ENCODE measurements around the gene KIF3C.
"Not testable (repeated sequence)": the region's sequence is repeated elsewhere in the genome, so short reads cannot be mapped to it uniquely, and the experiment has no call there.

Gene KIF3C

GRCh38 chr2:25998816-25999383, 16.6 kb upstream of the KIF3C start:
- not testable (repeated sequence) for DNase-seq

GRCh38 chr2:25996844-25997243, 14.5 kb upstream of the KIF3C start:
- no peak for DNase-seq

- DNase-seq: no peak
These were observed 12.2 kb upstream of the KIF3C start for GRCh38 chr2:25994509-25994908.

- no peak for DNase-seq
These were observed 10.8 kb upstream of the KIF3C start for GRCh38 chr2:25993049-25993448.

GRCh38 chr2:25992556-25992955, 10.3 kb upstream of the KIF3C start:
- DNase-seq: no peak

DNA sequence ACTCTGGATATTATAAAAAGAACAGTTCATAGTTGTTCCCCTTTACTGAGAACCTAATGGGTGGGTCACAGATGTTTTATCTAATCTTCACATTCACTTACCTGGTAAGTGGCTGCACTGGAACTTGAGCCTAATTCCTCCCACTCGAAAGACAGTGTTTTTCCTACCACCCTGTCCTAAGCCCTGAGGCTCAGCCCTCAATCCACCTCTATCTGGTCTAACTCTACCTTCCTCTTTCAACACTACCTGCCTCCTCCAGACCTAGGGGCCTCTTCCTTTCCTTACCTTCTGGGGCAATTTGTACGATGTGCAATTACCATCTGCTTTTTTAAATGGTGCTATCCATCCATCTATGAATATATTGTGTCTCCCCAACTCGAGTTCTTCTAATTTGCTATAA, 9.7 kb upstream of the KIF3C start:
- DNase-seq: no peak

- no peak for DNase-seq
These were observed 6.9 kb upstream of the KIF3C start for GRCh38 chr2:25989154-25989553.

- no peak for DNase-seq
These were observed 5.8 kb upstream of the KIF3C start for GRCh38 chr2:25988134-25988533.

GRCh38 chr2:25983735-25984134, 1.4 kb upstream of the KIF3C start:
- DNase-seq: no peak

DNA sequence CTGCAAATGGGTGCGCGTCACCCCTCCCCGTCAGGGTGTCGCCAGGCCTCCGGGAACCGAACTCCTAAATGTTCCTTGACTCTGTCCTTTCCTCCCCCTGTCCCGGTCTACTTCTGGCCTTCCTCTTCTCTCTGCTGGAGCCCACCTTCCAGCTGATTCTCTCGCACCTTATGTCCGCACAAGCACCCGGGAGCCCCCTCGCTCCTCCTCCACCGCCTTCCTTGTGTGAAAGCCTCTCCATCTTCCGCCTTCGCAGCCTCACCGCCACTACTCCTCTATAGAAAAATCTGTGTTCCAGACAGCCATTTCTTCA, 627 bp upstream of the KIF3C start:
- DNase-seq: no peak

DNA sequence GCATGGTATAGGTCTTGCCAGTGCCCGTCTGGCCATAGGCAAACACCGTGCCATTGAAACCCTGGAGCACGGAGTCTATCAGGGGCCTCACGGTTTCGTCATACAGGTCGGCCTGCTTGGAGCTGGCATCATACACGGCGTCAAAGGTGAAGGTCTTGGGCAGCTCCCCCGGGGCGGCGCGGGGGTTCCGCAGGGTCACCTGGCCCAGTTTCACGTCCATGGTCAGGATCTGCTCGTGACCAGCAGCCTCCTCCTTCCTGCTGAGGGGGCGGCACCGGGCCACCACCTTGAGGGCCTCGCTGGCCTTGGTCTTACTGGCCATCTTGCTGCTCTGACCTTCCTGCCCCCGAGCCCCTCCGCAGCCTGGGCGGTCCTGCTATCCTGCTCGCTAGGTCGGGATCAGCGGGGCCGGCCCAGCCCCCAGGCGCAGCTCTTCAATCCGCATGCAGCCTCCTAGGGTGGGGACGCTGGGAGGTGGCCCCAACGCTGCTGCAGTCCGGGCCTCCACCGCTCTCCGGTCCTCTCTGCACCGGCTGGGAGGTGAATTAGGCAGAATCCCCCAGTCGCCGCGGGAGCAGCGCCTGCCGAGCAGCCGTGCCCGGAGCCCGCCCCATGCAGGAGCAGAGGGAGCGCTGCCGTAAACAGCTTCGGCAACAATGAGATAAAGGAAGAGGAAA, 563 bp downstream of the KIF3C start:
- DNase-seq: no peak

GRCh38 chr2:25980951-25981350, 1.3 kb downstream of the KIF3C start:
- no peak for DNase-seq

DNA sequence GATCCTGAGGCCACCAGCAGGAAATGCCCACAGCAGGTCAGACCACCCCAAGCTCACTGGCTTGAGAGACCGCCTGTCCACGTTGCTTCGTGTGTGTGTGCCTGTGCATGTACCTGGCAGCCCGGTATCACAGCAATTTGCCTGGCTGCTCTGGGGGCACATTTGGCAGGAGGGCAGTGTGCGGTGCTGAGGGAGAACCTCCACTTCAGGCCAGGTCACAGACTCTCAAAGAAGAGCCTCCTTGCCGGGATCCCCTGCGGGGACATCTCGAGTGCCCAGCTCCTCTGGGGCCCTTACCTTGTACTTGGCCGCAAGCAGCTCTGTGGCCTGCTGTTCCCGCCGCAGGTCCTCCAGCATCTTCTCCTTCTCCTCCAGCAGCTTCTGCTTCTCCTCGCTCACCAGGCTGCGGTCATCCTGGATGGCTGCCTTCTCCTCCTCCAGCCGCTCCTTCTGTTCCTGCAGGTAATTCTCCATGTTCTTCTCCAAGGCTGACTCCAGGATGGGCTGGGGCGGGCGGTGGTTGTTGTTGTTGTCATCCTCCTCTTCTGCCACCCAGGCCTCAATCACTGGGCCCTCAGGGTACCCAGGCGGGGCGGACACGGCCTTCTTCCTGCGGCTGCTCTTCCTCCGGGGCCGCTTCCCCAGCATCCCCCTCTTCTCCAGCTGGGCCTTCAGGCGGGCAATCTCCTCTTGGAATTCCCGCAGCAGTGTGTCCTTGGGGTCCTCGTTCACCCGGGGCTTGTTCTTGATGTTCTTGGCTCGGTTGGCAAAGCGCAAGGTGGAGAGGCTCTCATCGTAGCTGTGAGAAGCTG, 2.0 kb downstream of the KIF3C start:
- DNase-seq: no peak

- no peak for DNase-seq
These were observed 3.3 kb downstream of the KIF3C start for GRCh38 chr2:25979001-25979400.

GRCh38 chr2:25977768-25978167, 4.5 kb downstream of the KIF3C start:
- DNase-seq: no peak

GRCh38 chr2:25976983-25977741, 5.1 kb downstream of the KIF3C start:
- no peak for DNase-seq

DNA sequence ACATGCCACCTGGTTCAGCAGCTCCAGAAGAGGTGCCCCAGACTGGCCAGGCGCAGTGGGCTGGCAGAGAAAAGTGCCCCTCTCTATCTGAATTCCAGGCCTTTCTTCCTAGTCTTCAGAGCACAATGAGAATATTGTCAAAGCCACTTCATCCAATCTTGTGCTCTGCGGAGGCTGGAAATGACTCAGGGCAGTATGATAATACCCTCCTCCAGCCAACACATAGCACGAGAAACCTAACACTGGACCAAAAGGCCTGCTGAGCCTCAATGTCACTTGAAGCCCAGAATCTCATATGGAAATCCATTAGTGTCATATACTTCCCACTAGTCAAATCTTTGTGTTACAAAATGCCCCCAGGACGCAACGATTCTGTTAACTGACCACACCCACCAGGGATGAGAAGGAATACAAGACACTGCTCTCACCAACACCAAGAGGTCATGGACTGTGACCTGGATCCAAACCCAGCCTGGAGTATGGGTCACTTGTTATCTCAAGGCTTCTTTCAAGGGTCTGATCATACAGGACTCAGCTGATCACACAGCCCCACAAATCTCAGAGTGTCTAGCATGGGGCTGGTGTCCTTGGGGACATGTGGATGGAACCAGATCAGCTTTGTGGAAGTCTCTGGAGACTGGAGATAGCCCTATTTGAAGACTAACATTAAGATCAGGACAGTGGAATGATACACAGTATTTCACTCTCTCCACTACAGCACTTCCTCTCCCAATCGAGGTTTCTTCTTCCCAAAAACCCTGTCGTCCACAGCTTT, 10.1 kb downstream of the KIF3C start:
- no peak for DNase-seq

DNA sequence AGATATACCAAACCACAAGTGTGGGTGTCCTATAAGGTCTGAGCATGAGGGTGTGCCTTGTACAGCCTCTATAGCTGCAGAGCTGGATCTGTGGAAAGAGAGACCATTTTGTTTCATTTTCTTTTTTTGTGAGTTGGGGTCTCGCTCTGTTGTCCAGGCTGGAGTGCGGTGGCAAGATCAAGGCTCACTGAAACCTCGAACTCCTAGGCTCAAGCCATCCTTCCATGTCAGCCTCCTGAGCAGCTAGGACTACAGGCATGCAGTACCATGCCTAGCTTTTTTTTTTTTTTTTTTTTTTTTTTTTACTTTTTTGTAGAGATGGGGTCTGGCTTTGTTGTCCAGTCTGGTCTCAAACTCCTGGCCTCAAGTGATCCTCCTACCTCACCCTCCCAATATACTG, 10.7 kb downstream of the KIF3C start:
- DNase-seq: no peak

GRCh38 chr2:25966531-25967270, 15.6 kb downstream of the KIF3C start:
- DNase-seq: no peak

DNA sequence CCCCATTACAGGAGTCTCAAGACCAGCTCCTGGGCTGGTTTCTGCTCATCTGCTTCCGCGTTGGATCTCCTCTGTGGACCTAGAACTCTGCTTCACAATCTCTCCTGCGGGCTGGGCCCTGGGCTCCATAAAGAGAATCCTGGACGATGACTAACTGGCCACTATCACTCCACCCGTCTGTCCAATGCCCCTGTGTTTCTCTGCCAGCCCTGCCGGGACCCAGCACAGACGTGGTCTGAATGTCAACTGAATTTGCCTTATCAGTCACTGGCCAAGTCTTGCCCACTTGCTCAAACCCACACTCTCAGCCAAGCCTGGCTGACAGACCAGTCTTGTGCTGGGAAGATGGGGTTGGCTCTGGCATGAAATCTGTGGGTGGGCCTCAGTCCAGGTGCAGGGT, 17.4 kb downstream of the KIF3C start:
- no peak for DNase-seq

DNA sequence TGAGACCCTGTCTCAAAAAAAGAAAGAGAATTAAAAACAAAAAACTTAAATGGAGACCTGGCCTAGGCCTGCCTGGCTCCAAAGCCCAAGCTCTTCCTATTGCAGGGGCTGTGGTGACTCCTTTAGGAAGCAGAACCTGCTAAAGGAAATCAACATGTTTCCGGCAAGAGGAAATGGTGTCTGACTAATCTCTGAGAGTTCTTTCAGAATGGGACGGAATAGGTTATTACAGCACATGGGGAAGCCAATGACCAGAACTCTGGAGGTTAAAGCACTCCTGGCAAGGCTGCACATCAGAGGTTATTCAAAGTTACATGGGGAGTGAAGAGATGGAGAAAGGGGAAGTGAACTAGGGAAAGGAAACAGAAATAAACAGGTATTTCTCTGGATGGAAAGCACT, 21.4 kb downstream of the KIF3C start:
- DNase-seq: no peak

GRCh38 chr2:25960396-25960795, 21.9 kb downstream of the KIF3C start:
- no peak for DNase-seq

Measured in activated CD4-positive, alpha-beta T cell treated with anti-CD3 and anti-CD28 coated beads for 4 hours (primary cell).